CD4-positive, alpha-beta T cell treated with Interleukin-15 for 1 hour (primary cell): Measurements from ENCODE around the gene RNASET2.

Experiments used
- DNase-seq: peaks from one replicate; pipeline ENCODE4 v3.0.0-alpha.2; 2020

The RNASET2 gene

DNA sequence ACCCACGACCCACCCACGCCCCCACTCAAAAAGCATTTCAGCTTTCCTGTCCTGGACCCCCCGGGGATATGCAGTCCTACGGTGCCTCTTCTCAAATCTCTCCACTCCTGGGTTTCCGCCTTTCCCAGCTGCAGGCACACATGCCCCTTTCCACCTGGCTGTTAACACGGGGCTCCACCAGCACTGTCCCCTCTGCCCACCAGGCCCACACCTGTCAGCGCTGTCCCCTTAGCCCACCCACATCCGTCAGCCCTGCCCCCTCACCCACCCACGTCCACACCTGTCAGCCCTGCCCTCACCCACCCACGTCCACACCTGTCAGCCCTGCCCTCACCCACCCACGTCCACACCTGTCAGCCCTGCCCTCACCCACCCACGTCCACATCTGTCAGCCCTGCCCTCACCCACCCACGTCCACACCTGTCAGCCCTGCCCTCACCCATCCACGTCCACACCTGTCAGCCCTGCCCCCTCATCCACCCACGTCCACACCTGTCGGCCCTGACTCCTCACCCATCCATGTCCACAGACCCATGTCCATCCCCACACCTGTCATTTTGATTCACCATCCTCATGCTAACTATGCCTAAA lies 11.6 kb downstream of the RNASET2 start:
- no peak for DNase-seq

DNA sequence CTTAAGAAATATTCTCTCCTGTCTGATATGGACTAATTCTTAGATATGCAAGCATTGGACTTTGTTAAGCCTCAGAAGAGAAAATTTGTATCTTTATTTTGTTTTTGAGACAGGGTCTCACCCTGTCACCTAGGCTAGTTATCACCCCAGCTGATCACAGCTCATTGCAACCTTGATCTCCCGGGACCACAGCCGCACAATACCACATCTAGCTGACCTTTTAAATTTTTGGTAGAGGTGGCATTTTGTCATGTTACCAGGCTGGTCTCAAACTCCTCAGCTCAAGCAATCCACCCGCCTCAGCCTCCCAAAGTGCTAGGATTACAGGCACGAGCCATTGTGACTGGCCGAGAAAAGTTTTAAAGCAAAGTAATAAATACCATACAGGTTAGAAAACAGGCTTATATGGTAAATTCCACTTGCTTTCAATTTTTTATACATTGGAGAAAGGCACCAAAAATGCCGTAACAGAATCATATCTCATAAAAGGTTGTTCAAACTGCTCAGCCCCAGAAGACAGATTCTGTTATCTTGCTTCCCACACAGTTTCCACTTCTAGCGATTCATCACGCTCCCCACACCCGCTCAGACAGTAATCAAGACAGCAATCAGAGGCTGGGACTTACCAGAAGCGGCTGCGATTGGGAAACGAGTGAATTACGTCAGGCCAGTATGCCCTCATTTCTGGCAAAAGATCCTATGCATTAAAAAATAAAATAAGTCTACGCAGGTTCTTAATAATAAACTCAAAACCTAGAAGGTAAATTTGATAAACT lies 13.8 kb downstream of the RNASET2 start:
- no peak for DNase-seq

DNA sequence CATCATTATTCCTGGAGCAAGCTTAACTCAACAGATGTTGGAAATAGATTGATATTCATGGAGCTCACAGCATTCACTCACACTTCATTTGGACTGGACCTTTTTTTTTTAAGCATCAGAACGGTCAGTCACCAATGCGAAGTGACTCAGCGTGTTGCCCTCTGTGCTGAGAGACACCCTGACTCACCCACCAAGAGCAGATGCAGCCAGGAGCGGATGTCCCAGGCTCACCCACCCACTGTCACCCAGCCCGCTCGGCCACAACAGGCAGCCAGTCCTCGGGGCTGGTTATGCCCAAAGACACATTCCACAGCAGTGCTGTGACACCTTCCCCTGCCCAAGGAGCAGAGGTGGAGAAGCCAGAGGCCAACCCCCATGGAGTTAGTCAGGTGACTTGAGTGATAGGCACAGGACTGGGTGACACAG lies 15.7 kb downstream of the RNASET2 start:
- no peak for DNase-seq

DNA sequence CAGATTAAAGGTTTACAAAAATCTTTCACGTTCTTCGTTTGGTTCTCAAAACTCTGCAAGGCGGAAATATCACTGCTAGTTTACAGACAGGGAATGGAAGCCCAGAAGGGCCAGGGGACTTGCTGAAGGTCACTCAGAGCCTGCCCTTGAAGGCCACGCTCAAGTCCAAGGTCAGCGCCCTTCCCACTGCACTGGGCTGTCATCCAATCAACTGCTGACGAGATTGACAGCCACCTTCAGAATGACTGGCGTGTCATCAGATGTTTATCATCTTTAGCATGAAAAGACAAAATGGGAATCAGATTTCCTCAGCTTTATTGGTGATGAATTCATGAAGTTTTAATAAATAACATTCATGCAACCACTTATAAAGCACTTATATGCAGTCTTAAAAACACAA lies 16.5 kb downstream of the RNASET2 start:
- no peak for DNase-seq

DNA sequence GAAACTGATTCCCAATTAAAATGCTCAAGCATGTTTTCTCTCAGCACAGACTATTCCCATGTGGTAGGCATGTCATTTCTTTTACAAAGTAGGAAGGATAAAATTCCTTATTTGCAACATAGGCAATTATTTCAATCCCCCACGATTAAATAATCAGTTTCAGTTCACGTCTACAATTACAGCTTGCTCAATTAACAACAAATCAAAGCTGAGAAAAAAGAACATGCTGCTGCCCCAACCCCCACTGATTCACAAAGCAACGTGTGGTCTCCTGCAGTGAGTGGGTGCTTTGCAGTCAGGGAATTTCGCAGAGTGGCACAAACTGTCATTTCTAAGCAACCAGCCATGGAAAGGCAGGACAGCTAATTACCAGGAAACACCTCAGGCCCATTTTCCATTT lies 17.0 kb downstream of the RNASET2 start:
- DNase-seq: no peak

DNA sequence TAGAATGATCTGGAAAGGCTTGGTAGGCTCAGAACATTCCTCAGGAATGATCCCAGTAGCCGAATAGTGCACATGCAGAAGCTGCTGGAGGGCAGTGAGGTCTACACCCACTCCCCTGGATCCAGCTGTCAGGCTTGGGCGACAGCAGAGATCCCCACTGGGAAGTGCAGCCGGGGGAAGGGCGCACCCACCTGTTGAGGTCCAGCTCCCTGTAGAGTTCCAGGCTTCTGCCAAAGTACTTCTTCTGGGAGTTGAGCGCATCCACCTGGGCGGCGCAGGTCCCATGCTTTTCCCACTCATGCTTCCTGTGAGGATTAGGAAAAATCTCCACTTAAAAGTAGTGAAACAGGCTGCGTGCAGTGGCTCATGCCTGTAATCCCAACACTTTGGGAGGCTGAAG lies 17.6 kb downstream of the RNASET2 start:
- no peak for DNase-seq

DNA sequence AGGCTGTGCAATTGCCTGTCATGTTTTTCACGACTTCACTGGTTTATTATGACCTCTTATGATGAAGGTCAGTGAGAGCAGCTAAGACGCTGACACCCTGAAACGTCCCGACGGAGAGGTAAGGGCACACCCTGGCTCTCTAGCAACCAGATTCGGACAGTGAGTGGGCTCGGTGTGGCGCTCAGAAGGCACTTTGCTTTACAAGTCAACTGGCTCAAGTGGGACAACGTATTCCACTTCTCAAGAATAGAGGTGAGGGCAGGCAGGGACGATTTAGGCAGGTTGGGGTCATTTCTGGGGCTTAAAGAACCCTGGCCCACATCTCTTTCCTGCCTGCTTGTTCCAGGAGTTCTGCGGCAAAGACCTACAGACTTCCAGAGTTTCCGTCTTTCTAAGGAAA lies 18.2 kb downstream of the RNASET2 start:
- no peak for DNase-seq

DNA sequence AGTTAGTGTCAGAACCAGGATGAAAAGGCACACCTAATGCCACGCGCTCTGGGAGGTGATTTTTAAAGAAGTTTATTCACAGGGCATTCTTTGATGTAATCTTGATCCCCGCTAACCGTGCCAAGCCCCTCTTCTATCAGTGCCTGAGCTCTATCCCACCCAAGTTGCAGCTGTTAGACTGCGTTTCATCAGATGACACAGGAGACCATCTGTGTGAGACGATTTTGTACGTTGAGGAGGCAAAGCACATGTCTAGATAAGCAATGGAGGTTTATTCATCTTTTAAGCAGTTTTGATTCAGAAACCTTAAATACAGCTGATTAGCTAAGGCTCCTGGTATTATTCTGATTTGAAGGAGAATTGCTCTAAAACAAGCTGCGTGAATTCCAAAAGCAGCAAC lies 18.6 kb downstream of the RNASET2 start:
- DNase-seq: no peak

DNA sequence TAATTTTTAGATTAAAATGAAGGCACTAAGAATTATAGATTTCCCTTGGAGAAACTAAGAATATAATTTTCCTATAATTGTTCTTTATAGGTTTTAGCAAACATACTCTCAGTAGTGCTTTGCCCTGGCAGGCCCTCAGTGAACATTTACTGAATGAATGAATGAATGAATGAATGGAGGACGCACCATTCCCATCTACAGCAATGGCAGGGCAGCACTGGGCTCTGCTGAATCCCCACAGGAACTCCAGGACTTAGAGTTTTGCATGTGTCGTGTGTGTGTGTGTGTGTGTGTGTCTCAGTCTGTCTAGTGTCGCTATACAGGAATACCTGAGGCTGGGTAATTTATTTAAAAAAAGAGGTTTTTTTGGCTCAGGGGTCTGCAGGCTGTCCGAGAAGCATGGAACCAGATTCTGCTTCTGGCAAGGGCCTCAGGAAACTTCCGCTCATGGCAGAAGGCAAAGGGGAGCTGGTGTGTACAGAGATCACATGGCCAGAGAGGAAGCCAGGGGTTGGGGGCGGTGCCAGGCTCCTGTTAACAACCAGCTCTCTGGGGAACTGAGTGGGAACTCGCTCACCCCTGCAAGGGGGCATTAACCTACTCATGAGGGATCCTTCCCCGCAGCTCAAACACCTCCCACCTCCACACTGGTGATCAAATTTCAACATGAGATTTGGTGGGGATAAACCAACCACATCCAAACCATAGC lies 20.1 kb downstream of the RNASET2 start:
- no peak for DNase-seq

DNA sequence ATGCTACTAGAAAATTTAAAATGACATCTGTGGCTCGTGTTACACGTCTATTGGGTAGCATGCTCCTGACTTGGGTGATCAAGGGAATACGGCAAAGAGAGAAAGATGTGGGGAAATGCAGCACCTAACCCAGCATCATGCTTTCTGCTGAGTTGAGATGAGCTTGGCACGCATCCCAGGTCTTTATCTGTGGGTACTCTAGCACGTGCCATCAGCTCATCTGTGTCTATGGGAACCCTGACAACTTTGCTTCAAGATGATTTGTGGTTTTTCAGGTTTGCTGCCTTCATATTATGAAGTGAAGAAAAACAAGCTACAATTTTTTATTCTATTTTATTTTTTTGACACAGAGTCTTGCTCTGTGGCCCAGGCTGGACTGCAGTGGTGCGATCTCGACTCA lies 21.0 kb downstream of the RNASET2 start:
- DNase-seq: no peak

DNA sequence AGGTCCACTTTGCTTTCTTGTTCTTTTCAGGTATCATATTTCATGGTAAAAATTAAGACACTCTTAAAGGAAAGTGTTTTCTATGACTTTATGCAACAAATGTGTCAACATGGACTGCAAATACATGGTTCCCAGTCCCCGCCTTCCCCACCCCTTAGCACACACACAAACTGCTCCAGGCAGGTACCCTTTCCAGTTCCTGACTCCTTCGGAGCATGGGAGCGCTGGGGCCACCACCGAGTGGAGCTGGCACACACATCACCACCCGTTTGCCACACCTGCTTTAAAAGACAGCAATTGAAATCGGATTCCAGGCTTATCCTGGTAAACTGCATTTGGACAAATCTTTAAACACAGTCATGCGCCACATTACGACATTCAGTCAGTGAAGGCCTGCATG lies 22.2 kb downstream of the RNASET2 start:
- DNase-seq: no peak

DNA sequence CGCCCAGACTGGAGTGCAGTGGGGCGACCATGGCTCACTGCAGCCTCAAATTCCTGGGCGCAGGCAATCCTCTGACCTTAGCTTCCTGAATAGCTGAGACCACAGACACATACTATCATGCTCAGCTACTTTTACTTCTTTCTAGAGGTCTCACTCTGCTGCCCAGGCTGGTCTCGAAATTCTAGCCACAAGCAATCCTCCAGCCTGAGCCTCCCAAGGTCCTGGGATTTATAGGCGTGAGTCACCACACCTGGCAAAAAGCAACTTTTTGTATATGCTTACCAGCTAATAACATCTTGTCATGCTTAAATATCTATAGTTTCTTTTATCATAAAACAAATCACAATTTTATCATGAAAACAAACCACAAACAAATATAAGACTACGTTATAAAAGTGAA lies 23.0 kb downstream of the RNASET2 start:
- DNase-seq: no peak

DNA sequence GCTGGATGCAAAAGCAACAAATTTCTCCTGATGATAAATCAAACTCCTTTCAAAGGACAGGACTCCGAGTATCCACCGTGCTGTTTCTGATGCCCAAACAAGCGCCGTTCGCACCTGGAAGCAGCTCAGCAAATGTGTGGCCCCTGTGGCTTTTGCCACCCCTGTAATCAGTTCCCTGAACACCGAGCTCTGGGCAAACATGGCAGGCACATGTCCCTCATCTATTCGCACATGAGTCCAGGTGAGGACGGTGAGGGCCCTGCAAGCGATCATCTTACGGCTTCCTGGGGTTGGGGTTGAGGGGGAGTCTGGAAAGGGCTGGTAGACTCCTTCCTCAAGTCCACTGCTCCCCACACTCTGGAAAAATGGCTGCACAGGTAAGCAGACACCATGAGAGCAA lies 23.7 kb downstream of the RNASET2 start:
- DNase-seq: no peak

DNA sequence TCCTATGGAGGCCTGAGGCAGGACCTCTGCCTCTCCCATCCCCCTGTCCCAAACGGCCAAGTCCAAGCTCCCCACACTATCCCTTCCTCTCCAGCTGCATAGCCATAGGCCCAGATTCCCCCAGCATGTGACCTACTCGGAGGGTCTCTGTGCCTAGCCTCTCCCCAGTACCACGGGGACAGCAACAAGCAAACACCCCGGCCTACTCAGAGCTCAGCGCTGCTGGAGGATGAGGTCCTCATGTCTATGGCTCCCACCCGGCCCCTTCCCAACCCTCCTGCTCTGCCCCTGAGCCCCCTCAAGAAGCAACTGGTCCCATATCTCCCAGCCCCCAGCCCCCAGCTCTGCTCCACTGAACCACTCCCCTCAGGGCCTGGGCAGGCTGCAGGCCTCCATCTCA lies 24.2 kb downstream of the RNASET2 start:
- DNase-seq: no peak

DNA sequence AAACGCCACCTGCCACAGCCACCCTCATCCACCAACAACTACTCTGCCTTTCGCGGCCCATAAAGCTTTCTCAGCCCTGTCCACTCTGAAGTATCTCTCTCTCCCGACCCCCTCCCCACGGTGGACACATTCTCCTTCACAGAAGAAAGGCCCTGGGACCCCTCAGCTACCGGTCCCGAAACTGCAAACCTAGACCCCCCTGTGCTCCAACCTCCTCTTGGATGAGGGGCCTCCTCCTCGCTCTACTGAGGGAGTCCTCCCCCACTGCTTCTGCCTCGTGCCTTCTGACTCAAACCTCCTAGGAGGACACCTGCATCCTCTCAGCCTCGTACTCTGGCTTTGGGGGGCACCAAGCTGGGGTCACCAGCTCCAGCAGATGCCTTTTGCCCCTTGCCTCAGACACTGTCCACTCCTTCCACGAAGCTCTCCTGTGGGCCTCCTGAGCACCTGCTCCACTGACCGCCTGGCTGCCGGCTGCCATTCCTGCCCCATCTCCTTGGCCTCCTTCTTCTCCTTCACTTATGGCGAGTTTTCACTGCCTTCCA lies 24.9 kb downstream of the RNASET2 start:
- DNase-seq: no peak

DNA sequence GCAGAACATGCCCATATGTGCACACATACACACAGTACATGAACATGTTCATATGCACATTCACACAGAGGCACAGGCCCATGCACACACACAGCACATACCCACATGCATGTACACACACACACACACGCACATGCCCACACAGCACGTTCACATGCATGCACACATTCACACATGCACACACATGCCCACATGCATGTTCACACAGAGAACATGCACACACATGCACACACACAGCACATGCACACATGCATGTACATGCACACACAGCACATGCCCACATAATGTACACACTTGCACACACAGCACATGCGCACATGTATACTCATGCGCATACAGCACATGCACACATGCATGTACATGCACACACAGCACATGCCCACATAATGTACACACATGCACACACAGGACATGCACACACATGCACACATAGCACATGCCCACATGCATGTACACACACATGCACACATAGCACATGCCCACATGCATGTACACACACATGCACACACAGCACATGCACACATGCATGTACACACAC lies 25.9 kb downstream of the RNASET2 start:
- no peak for DNase-seq

DNA sequence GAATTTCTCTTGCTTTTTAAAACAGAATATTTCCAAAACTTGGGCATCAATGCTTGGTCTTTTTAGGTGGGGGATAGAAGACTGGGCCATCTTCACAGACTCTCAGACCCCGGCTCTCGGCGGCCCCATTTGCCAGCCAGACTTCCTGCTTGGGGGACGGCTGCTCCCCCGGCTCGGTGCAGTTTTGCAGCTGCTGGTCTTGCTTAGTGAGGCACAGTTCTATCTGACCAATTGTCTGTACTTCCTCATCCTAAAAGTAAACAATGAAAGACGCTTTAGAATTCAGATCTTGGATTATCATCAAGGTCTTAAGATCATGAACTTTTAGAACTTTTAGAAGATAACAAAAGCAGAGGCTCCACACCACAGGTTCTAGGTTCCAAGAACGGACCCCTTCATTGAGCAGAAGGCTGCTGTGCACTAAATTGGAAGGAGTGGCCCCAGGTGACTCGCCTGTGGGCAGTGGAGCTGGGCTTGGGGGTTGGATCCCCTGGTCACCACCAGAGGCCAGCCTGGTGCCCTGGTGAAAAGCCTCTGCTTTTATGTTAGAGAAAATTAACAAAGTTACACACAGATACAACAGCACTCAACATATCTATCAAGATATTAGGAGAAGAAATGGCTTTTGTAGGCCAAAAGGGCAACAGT lies 26.7 kb downstream of the RNASET2 start:
- no peak for DNase-seq

DNA sequence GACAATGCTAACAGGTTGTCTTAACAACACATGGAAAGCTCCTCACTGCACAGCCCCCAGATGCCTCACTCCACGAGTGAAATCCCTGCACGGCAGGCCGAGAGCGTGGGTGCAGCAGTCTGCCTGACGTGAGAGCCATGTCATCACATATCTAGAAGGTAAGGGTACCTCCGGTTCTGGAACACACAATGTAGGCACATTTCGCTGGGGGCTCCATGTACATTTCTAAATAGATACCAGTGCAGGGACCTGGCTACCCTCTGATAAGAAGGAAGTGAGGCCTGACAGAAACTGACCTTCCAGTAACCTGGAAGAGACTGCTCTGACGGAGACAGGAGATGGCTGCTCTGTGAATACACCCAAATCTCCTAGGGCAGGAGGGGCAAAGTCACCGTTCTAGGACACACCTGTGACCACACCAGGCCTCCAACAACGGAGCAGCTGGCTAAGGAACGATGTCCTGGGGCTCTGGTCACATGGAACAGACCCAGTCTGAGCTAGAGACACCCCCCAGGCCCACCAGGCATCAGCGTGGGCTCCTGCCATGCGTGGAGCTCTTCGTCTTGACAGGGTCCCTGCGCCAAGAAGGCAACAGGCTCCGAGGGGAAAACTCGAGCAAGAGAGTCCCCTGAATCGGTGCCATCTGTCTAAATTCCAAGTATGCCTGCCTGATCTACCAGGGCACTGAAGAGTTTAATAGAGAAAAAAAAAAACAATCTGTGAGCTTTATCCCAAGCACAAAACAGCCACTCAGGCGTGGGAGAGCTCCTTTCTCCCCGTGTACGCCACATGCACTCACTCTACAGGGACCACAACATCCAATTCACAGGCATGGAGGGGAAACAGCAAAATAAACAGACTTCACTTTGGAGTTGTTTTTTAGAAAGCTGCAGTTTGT lies 27.5 kb downstream of the RNASET2 start:
- no peak for DNase-seq

DNA sequence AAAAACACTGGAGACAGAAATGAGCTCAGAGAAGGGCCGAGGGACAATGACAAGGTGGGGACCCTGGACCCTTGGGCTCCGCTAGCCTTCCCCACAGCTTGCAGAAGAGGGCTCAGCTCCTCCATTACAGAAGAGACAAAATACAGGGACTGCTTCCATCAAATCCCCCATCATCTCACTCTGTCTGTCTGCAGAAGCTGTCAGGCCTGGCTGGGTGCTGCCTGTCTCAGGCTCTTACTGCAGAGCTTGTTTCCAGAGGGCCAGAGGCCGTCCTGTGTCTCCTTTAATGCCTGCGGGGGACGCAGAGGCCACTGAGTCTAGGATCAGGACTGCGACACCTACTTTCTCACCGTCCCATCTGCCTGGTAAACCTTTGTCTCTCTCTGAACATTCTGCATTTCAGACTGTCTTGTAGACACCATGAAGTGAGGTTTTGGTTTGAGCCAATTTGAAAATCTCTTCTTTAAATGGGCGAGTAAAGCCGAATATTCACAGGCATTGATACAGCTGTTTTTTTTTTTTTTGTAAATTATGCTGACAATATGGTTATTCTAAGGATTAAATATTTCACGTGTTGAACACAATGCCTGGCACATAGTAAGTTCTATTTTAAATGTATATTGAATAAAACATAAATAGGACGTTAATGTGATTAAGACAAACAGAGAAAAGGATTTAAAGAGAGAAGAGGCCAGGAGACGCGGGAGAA lies 28.3 kb downstream of the RNASET2 start:
- no peak for DNase-seq

DNA sequence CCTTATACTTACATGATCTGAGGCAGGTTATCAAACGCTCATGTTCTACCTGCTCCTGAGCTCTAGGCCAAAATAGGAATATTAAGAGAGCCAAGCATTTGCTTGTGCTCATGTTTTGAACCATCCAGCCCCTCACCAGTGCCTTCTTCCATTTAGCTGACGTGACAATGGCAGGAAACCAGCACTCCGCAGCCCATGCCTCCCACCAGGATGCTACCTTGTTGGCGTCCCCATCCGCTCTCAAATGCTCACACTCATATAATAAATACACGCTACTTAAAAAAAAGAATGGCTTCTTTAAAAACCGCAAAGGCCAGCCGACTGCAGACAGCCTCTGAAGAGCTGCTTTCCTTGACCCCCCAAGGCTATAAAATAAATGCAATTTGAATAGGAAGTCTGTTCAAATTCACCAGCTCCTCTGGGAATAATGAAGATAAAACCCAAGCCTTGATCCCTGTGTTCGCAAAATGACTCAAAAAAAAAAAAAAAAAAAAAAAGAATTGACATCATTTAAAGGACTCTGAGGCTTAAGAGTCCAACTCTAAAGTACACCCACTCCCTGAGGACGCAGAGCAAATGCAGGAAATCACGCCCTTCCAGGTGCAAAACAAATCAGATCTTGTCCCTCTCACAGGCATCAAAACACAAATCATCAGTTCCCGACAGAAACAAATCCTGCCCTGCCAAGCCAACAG lies 29.0 kb downstream of the RNASET2 start:
- DNase-seq: no peak

DNA sequence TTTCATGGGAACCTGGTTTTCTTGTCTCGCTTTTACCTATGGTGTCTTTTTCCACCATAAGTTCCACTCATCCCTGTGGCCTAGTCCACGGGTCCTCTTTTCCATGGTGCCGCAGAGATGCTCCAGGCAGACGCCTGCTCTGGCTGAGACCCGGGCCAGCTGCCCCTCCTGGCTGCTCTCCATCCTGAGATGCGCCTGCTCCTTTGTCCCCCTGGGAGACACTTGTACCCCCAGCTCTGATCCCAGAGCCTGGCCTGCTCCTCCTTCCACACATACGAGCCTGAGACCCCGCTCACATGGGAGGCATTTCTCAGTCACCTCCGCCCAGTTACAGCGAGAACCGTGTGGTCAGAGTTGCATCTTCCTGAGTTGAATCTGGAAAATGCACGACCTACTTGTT lies 29.6 kb downstream of the RNASET2 start:
- no peak for DNase-seq
